Thyroid gland (tissue), 4 donors: ENCODE measurements around the gene WRAP73. TPM values are rescaled to one million over a fixed set of nuclear protein-coding genes. Genes with fewer than 3 reads are reported as not detected.

Experiments used
- DNase-seq, 2 donors: peaks; one replicate each; pipeline ENCODE4 v3.0.0-alpha.2; 2019
- H3K27ac ChIP-seq, 3 donors: fragments of 200-600 bp; sonication (generic); 1 replicate in 2 of 3; 2 replicates in 1 of 3; pipeline ENCODE4 v1.5.1; 2016 to 2019; ENCODE audit warnings: mild to moderate bottlenecking in 1 of 3, moderate library complexity in 1 of 3
- H3K27me3 ChIP-seq: fragments of 200-600 bp; sonication (generic); one replicate; pipeline ENCODE4 v1.5.1; 2019
- H3K36me3 ChIP-seq, 2 donors: fragments of 200-600 bp; sonication (generic); one replicate each; pipeline ENCODE4 v1.5.1; 2016 to 2019
- H3K4me1 ChIP-seq, 2 donors: fragments of 200-600 bp; sonication (generic); one replicate each; pipeline ENCODE4 v1.5.1; 2017 to 2019
- H3K4me3 ChIP-seq, 3 donors: fragments of 200-600 bp; sonication (generic); replicated peaks in 1 of 3; 1 replicate in 2 of 3; 2 replicates in 1 of 3; pipeline ENCODE4 v1.5.1; 2016; ENCODE audit warnings: mild to moderate bottlenecking in 1 of 3
- H3K9me3 ChIP-seq: fragments of 200-600 bp; sonication (generic); one replicate; pipeline ENCODE4 v1.5.1; 2017
- CTCF ChIP-seq, 6 experiments: fragments of 200-600 bp in 3 of 6; fragments of 450-650 bp in 3 of 6; sonication (generic) in 3 of 6; IDR thresholded peaks; one replicate each; pipeline ENCODE4 v1.5.1; 2016 to 2019; ENCODE audit warnings: antibody characterized with exemption in 6 of 6, mild to moderate bottlenecking in 2 of 6, inconsistent platforms in 1 of 6, moderate library complexity in 1 of 6
- POLR2A ChIP-seq, 2 donors: fragments of 450-650 bp; IDR thresholded peaks; one replicate each; pipeline ENCODE4 v1.6.1; 2017; ENCODE audit warnings: antibody characterized with exemption in 2 of 2, mild to moderate bottlenecking in 2 of 2, moderate library complexity in 1 of 2
- WGBS, 2 donors: methylation state at CpG; one replicate each; pipeline ENCODE4 v1.1.5; 2017; 5-methylcytosine and 5-hydroxymethylcytosine counted together
- intact Hi-C: fragments of 100-400 bp; cut with DNase I; formaldehyde crosslinking; loops from one replicate; pipeline ENCODE4 v1.15.1; 2023
- total RNA-seq, 4 donors: library from RNA; depleted of rRNA; stranded (reverse); fragments of >200 nt; gene quantifications; one replicate each; pipeline ENCODE4 v1.2.3, GENCODE V29; 2016

The WRAP73 gene
- total RNA-seq, 4 donors from 2014 or later, result 18.5 to 44.0 (median 21.0) TPM

GRCh38 chr1:3691421-3692204, 41.7 kb upstream of the WRAP73 start:
- no peak overlapping the region for H3K4me3 ChIP-seq
- intact Hi-C loops, result no loop called here
- no peaks in the 10 kb centered on the region for H3K27me3 ChIP-seq
- H3K9me3 ChIP-seq, result no peaks in the 10 kb centered on the region
- no peak for DNase-seq
- WGBS, 2 donors, result 86 to 88% methylated on average over 16 to 19 of the region's 24 CpGs
- peaks cover 0 to 5% of the 10 kb centered on the region in 2 donors for H3K4me1 ChIP-seq
- H3K27ac ChIP-seq, result no peak overlapping the region
- TF ChIP-seq POLR2A (IDR thresholded peaks at IDR 0.05), result no peak
- TF ChIP-seq CTCF (IDR thresholded peaks at IDR 0.05), result no peak
- no peaks in the 10 kb centered on the region for H3K36me3 ChIP-seq

GRCh38 chr1:3690282-3691065, 40.6 kb upstream of the WRAP73 start:
- TF ChIP-seq POLR2A (IDR thresholded peaks at IDR 0.05), result no peak
- no peak for TF ChIP-seq CTCF (IDR thresholded peaks at IDR 0.05)
- Histone ChIP-seq H3K9me3 (no peaks in the 10 kb centered on the region), H3K4me1 (peaks cover 0 to under 1% of the 10 kb centered on the region in 2 donors), H3K4me3 (no peak overlapping the region), H3K27me3 (no peaks in the 10 kb centered on the region), H3K27ac (no peak overlapping the region), H3K36me3 (no peaks in the 10 kb centered on the region)
- DNase-seq, result no peak
- intact Hi-C loops, result no loop called here
- 90 to 95% methylated on average over 42 to 47 of the region's 50 CpGs for WGBS, 2 donors

GRCh38 chr1:3689138-3689750, 39.3 kb upstream of the WRAP73 start:
- Histone ChIP-seq H3K4me3 (no peak overlapping the region), H3K27ac (no peak overlapping the region), H3K9me3 (no peaks in the 10 kb centered on the region), H3K27me3 (no peaks in the 10 kb centered on the region), H3K36me3 (no peaks in the 10 kb centered on the region), H3K4me1 (no peaks in the 10 kb centered on the region)
- 52 to 77% methylated on average over 8 to 17 of the region's 19 CpGs for WGBS, 2 donors
- DNase-seq, result no peak
- intact Hi-C loops, result no loop called here
- TF ChIP-seq POLR2A (IDR thresholded peaks at IDR 0.05) (no peak), CTCF (IDR thresholded peaks at IDR 0.05) (no peak)

- Histone ChIP-seq H3K36me3 (no peaks in the 10 kb centered on the region), H3K27me3 (no peaks in the 10 kb centered on the region), H3K4me3 (no peak overlapping the region), H3K27ac (no peak overlapping the region), H3K4me1 (no peaks in the 10 kb centered on the region), H3K9me3 (no peaks in the 10 kb centered on the region)
- no peak for DNase-seq
- TF ChIP-seq POLR2A (IDR thresholded peaks at IDR 0.05) (no peak), CTCF (IDR thresholded peaks at IDR 0.05) (no peak)
- intact Hi-C loops, result no loop called here
- 67 to 70% methylated on average over 16 to 25 of the region's 29 CpGs for WGBS, 2 donors
Observed at GRCh38 chr1:3688356-3689137, 38.6 kb upstream of the WRAP73 start.
